Glutamatergic neuron (in vitro differentiated cells): Measurements from ENCODE around the gene PFN1. TPM values are rescaled to one million over a fixed set of nuclear protein-coding genes. Genes with fewer than 3 reads are reported as not detected.

Source experiments
- DNase-seq: peaks from one replicate; pipeline ENCODE4 v3.0.0; 2022
- H3K27ac Mint-ChIP-seq: one replicate; pipeline ENCODE4 v1.8.0; 2020; ENCODE audit warnings: mild to moderate bottlenecking, mixed read lengths, inconsistent platforms; ENCODE audit not compliant: unreplicated experiment
- H3K27me3 Mint-ChIP-seq: one replicate; pipeline ENCODE4 v1.8.0; 2020; ENCODE audit warnings: mild to moderate bottlenecking, moderate library complexity, mixed read lengths, inconsistent platforms; ENCODE audit not compliant: unreplicated experiment
- H3K36me3 Mint-ChIP-seq: one replicate; pipeline ENCODE4 v1.8.0; 2020; ENCODE audit warnings: mild to moderate bottlenecking, mixed read lengths, inconsistent platforms; ENCODE audit not compliant: unreplicated experiment
- H3K4me1 Mint-ChIP-seq: one replicate; pipeline ENCODE4 v1.8.0; 2020; ENCODE audit warnings: mild to moderate bottlenecking, low read depth, mixed read lengths, inconsistent platforms; ENCODE audit not compliant: unreplicated experiment
- H3K4me3 Mint-ChIP-seq: one replicate; pipeline ENCODE4 v1.8.0; 2020; ENCODE audit warnings: mild to moderate bottlenecking, mixed read lengths, inconsistent platforms; ENCODE audit not compliant: unreplicated experiment
- H3K9me3 Mint-ChIP-seq: one replicate; pipeline ENCODE4 v1.8.0; 2020; ENCODE audit warnings: mild to moderate bottlenecking, moderate library complexity, mixed read lengths, inconsistent platforms; ENCODE audit not compliant: unreplicated experiment
- CTCF ChIP-seq: fragments of 200-600 bp; sonication (generic); IDR thresholded peaks from one replicate; pipeline ENCODE4 v1.5.0; 2021; ENCODE audit not compliant: partially characterized antibody, unreplicated experiment
- total RNA-seq: library from RNA; stranded (reverse); fragmentation: NEBNext Ultra II Directional; extraction: Animal tissue kit (Norgen Biotek cat#: 25700); gene quantifications from one replicate; pipeline ENCODE4 v1.2.1, GENCODE V29; 2021; ENCODE audit not compliant: unreplicated experiment

PFN1 gene
- total RNA-seq, 1 donor from 2014 or later, result 356 TPM

DNA sequence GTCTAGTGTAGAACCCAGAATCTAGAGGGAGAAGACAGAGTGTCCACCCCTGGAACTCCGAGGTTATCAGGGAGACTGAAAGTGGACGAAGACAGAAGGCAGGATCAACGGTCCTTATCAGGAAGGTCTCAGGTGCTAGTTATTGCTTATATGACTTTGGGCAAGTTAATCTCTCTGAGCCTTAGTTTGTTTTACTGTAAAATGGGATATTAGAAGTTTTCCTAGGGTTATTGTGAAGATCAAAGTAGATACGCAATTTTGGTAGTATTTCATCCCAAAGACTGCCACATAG is 7.1 kb downstream of the PFN1 start:
- no peak for TF ChIP-seq CTCF
- peaks cover 8% of the 10 kb centered on the region for H3K9me3 Mint-ChIP-seq

DNA sequence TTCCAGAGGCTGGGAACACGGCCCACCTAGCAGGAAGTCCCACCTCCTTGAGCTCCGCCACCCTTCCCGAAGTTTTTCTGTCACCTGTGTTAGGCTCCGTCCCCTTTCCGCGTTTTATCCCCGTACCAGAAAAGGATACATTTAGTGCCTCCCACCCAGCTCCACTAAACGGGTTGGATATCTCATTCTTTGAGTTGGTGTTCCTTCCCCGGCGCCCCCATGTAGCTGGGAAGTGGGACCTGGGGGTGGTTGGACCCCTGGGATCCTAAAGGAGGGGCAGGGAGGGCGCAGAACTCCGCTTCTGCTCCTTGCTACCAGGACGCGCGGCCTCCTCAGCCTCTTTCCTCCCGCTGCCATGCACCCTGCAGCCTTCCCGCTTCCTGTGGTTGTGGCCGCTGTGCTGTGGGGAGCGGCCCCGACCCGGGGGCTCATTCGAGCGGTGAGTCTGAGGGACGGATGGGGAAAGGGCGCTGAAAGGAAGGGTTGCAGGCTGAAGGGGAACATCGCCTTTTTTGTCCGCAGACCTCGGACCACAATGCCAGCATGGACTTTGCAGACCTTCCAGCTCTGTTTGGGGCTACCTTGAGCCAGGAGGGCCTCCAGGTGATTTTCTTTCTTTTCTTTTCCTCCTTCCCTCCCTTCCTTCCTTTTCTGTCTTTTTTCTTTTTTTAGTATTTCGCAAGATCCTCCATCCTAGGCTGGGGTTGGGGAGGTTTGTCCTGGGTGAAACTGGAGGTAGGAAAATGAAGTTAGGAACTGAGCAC is 7.6 kb downstream of the PFN1 start:
- peaks cover 8% of the 10 kb centered on the region for H3K9me3 Mint-ChIP-seq
- peak overlapping the region; percentile 98 for H3K27ac Mint-ChIP-seq
- H3K4me3 Mint-ChIP-seq, result peak overlapping the region; percentile 98
- peaks cover 14% of the 10 kb centered on the region for H3K27me3 Mint-ChIP-seq
- TF ChIP-seq CTCF, result no peak
- peak; percentile 69 for DNase-seq
- peaks cover 21% of the 10 kb centered on the region for H3K4me1 Mint-ChIP-seq
- H3K36me3 Mint-ChIP-seq, result no peaks in the 10 kb centered on the region

More for the DNA sequence above, 7.1 kb downstream of the PFN1 start:
- Mint-ChIP-seq H3K4me3 (peak overlapping the region; percentile 98), H3K4me1 (peaks cover 22% of the 10 kb centered on the region), H3K27ac (peak overlapping the region; percentile 98), H3K36me3 (no peaks in the 10 kb centered on the region), H3K27me3 (peaks cover 15% of the 10 kb centered on the region)
- DNase-seq, result no peak

DNA sequence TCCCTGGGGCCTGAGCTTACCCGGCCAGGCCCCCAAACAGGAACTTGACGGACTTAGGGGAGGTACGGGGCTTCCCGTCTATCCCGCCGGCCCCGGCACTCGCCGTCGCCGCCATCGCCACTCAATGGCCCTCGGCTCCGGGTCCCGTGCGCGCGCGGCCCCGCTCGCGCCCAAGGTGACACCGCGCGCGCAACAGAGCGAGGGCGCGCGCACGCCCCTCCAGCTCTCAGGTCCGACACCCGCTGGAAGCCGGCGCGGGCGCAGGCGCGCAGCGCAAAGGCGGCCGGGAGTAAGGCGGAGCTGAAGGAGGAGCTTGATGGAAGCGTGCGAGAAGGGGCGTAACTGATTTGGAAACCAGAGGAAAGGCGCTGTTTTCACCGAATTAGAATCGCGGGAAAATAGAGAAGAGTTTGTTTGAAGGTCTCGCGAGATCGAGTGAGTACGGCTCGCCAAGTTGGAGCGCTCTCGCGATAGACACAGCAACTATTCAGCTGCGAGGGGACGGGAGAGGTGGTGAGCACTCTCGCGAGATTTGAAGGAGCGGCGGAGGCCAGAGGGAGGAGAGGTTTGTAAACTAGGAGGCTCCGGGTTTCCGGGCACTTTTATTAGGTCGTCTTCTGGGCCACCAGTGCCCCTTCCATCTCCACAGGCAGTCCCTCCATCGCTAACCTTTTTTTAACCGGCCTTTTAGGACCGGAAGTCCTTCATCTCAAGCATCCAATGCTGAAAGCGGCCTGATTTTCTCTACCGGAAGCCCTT is 8.4 kb downstream of the PFN1 start, which contains the start of the genes RNF167 and SLC25A11:
Gene RNF167 (plus strand): TSS at position 473 of the 759 bp plus-strand sequence. CDS start 642 bp downstream, outside the sequence.
Gene SLC25A11 (minus strand): TSS at position 251 of the 759 bp plus-strand sequence. CDS start 136 bp downstream, at position 115.
- Mint-ChIP-seq H3K9me3 (peaks cover 8% of the 10 kb centered on the region), H3K4me1 (peaks cover 14% of the 10 kb centered on the region), H3K4me3 (peak within 1 kb of the TSS; percentile 98), H3K27me3 (peaks cover 14% of the 10 kb centered on the region), H3K36me3 (no peaks in the 10 kb centered on the region), H3K27ac (peak within 1 kb of the TSS; percentile 98)
- no peak for TF ChIP-seq CTCF
- DNase-seq, result peak; percentile 88

- peaks cover 8% of the 10 kb centered on the region for H3K9me3 Mint-ChIP-seq
- H3K27me3 Mint-ChIP-seq, result peaks cover 14% of the 10 kb centered on the region
- peak overlapping the region; percentile 97 for H3K4me3 Mint-ChIP-seq
- H3K36me3 Mint-ChIP-seq, result no peaks in the 10 kb centered on the region
- H3K4me1 Mint-ChIP-seq, result peaks cover 14% of the 10 kb centered on the region
- TF ChIP-seq CTCF, result no peak
- peak overlapping the region; percentile 91 for H3K27ac Mint-ChIP-seq
- DNase-seq, result peak; percentile 52
These were observed 8.9 kb downstream of the PFN1 start for GRCh38 chr17:4939546-4939795.
